ENCODE data around the gene KAT5. TPM values are rescaled to one million over a fixed set of nuclear protein-coding genes. Genes with fewer than 3 reads are reported as not detected.
"Not testable (repeated sequence)": the region's sequence is repeated elsewhere in the genome, so short reads cannot be mapped to it uniquely, and the experiment has no call there.

The KAT5 gene
- total RNA-seq, 2 donors from 2014 or later: 77.5 to 82.9 TPM

GRCh38 chr11:65698205-65698604, 13.8 kb upstream of the KAT5 start:
- no peak for ATAC-seq
- H3K27ac Mint-ChIP-seq: peak overlapping the region in 1 of 2 donors; percentile 66
- no peak for DNase-seq (ENCODE audit: low spot score)
- peaks cover 0 to 8% of the 10 kb centered on the region in 2 donors for H3K27me3 Mint-ChIP-seq
- H3K9me3 Mint-ChIP-seq: no peaks in the 10 kb centered on the region
- H3K4me3 Mint-ChIP-seq: no peak overlapping the region
- peaks cover 8 to 15% of the 10 kb centered on the region in 2 donors for H3K4me1 Mint-ChIP-seq (ENCODE audit: low read depth in 2 of 2)
- H3K36me3 Mint-ChIP-seq: no peaks in the 10 kb centered on the region

GRCh38 chr11:65699306-65699705, 12.7 kb upstream of the KAT5 start:
- no peak for ATAC-seq
- Mint-ChIP-seq H3K9me3 (no peaks in the 10 kb centered on the region), H3K27me3 (peaks cover 0 to 8% of the 10 kb centered on the region in 2 donors), H3K36me3 (no peaks in the 10 kb centered on the region), H3K4me3 (no peak overlapping the region), H3K27ac (no peak overlapping the region), H3K4me1 (ENCODE audit: low read depth in 2 of 2) (peaks cover 3 to 9% of the 10 kb centered on the region in 2 donors)
- DNase-seq (ENCODE audit: low spot score): no peak

GRCh38 chr11:65700399-65700798, 11.7 kb upstream of the KAT5 start:
- ATAC-seq (no peak), DNase-seq (ENCODE audit: low spot score) (no peak)
- Mint-ChIP-seq H3K9me3 (no peaks in the 10 kb centered on the region), H3K4me3 (no peak overlapping the region), H3K36me3 (no peaks in the 10 kb centered on the region), H3K27ac (no peak overlapping the region), H3K4me1 (ENCODE audit: low read depth in 2 of 2) (peaks cover 0 to 2% of the 10 kb centered on the region in 2 donors), H3K27me3 (peaks cover 0 to 8% of the 10 kb centered on the region in 2 donors)

GRCh38 chr11:65701686-65702085, 10.4 kb upstream of the KAT5 start:
- Mint-ChIP-seq H3K27ac (no peak overlapping the region), H3K27me3 (peaks cover 0 to 8% of the 10 kb centered on the region in 2 donors), H3K36me3 (no peaks in the 10 kb centered on the region), H3K4me1 (ENCODE audit: low read depth in 2 of 2) (peaks cover 1 to 5% of the 10 kb centered on the region in 2 donors), H3K4me3 (no peak overlapping the region), H3K9me3 (no peaks in the 10 kb centered on the region)
- ATAC-seq (no peak), DNase-seq (ENCODE audit: low spot score) (no peak)

- H3K36me3 Mint-ChIP-seq: no peaks in the 10 kb centered on the region
- no peak for ATAC-seq
- no peak for DNase-seq (ENCODE audit: low spot score)
- H3K27ac Mint-ChIP-seq: no peak overlapping the region
- no peak overlapping the region for H3K4me3 Mint-ChIP-seq
- no peaks in the 10 kb centered on the region for H3K9me3 Mint-ChIP-seq
- H3K27me3 Mint-ChIP-seq: peaks cover 0 to 8% of the 10 kb centered on the region in 2 donors
- peaks cover 10% of the 10 kb centered on the region in 2 donors for H3K4me1 Mint-ChIP-seq (ENCODE audit: low read depth in 2 of 2)
Observed at GRCh38 chr11:65703846-65704245, 8.2 kb upstream of the KAT5 start.

- DNase-seq (ENCODE audit: low spot score): peak; percentile 88
- not testable (repeated sequence) for H3K4me3 Mint-ChIP-seq, H3K27ac Mint-ChIP-seq, H3K9me3 Mint-ChIP-seq, H3K27me3 Mint-ChIP-seq, H3K36me3 Mint-ChIP-seq
- peaks cover 12 to 13% of the 10 kb centered on the region in 2 donors for H3K4me1 Mint-ChIP-seq (ENCODE audit: low read depth in 2 of 2)
- peak in 1 of 2 donors; percentile 36 for ATAC-seq
Observed at GRCh38 chr11:65706303-65706763, 5.7 kb upstream of the KAT5 start.

GRCh38 chr11:65707002-65707401, 5.0 kb upstream of the KAT5 start:
- not testable (repeated sequence) for H3K9me3 Mint-ChIP-seq; H3K27me3 Mint-ChIP-seq; DNase-seq (ENCODE audit: low spot score); H3K36me3 Mint-ChIP-seq; ATAC-seq
- Mint-ChIP-seq H3K27ac (peak overlapping the region; percentile 53 to 62), H3K4me1 (ENCODE audit: low read depth in 2 of 2) (peaks cover 13 to 15% of the 10 kb centered on the region in 2 donors), H3K4me3 (peak overlapping the region; percentile 6)

- H3K27ac Mint-ChIP-seq: no peak overlapping the region
- ATAC-seq (no peak), DNase-seq (ENCODE audit: low spot score) (no peak)
- no peaks in the 10 kb centered on the region for H3K9me3 Mint-ChIP-seq
- peaks cover 1% of the 10 kb centered on the region for H3K36me3 Mint-ChIP-seq
- peaks cover 16 to 20% of the 10 kb centered on the region in 2 donors for H3K4me1 Mint-ChIP-seq (ENCODE audit: low read depth in 2 of 2)
- H3K4me3 Mint-ChIP-seq: no peak overlapping the region
- no peaks in the 10 kb centered on the region for H3K27me3 Mint-ChIP-seq
Observed at GRCh38 chr11:65708451-65708850, 3.6 kb upstream of the KAT5 start.

- Mint-ChIP-seq H3K36me3 (peaks cover 8% of the 10 kb centered on the region), H3K4me1 (ENCODE audit: low read depth in 2 of 2) (peaks cover 21 to 27% of the 10 kb centered on the region in 2 donors), H3K27ac (no peak overlapping the region), H3K9me3 (no peaks in the 10 kb centered on the region), H3K27me3 (no peaks in the 10 kb centered on the region), H3K4me3 (no peak overlapping the region)
- DNase-seq (ENCODE audit: low spot score) (no peak), ATAC-seq (no peak)
Observed at GRCh38 chr11:65709661-65710060, 2.4 kb upstream of the KAT5 start.

- DNase-seq (ENCODE audit: low spot score) (no peak), ATAC-seq (no peak)
- Mint-ChIP-seq H3K4me3 (no peak overlapping the region), H3K27ac (peak overlapping the region in 1 of 2 donors; percentile 7), H3K36me3 (peaks cover 15% of the 10 kb centered on the region), H3K9me3 (no peaks in the 10 kb centered on the region), H3K27me3 (no peaks in the 10 kb centered on the region), H3K4me1 (ENCODE audit: low read depth in 2 of 2) (peaks cover 27 to 33% of the 10 kb centered on the region in 2 donors)
Observed at GRCh38 chr11:65710421-65710820, 1.6 kb upstream of the KAT5 start.

GRCh38 chr11:65712633-65713076, 603 bp downstream of the KAT5 start:
- Mint-ChIP-seq H3K27ac (peak overlapping the region; percentile 96 to 98), H3K4me3 (peak overlapping the region; percentile 92), H3K27me3 (no peaks in the 10 kb centered on the region), H3K36me3 (peaks cover 15% of the 10 kb centered on the region), H3K9me3 (no peaks in the 10 kb centered on the region), H3K4me1 (ENCODE audit: low read depth in 2 of 2) (peaks cover 28 to 34% of the 10 kb centered on the region in 2 donors)
- ATAC-seq (no peak), DNase-seq (ENCODE audit: low spot score) (no peak)

GRCh38 chr11:65713212-65713969, 1.3 kb downstream of the KAT5 start:
- Mint-ChIP-seq H3K9me3 (no peaks in the 10 kb centered on the region), H3K4me3 (peak overlapping the region; percentile 92), H3K36me3 (peaks cover 15% of the 10 kb centered on the region), H3K4me1 (ENCODE audit: low read depth in 2 of 2) (peaks cover 29 to 40% of the 10 kb centered on the region in 2 donors), H3K27me3 (no peaks in the 10 kb centered on the region), H3K27ac (peak overlapping the region in 1 of 2 donors; percentile 96)
- ATAC-seq: no peak
- no peak for DNase-seq (ENCODE audit: low spot score)

- Mint-ChIP-seq H3K4me1 (ENCODE audit: low read depth in 2 of 2) (peaks cover 39 to 46% of the 10 kb centered on the region in 2 donors), H3K27ac (peak overlapping the region; percentile 47 to 77), H3K36me3 (peaks cover 15% of the 10 kb centered on the region), H3K4me3 (no peak overlapping the region), H3K27me3 (no peaks in the 10 kb centered on the region), H3K9me3 (no peaks in the 10 kb centered on the region)
- no peak for DNase-seq (ENCODE audit: low spot score)
- ATAC-seq: no peak
Observed at GRCh38 chr11:65714433-65714832, 2.4 kb downstream of the KAT5 start.

- ATAC-seq: no peak
- Mint-ChIP-seq H3K4me3 (no peak overlapping the region), H3K27ac (peak overlapping the region in 1 of 2 donors; percentile 8), H3K36me3 (peaks cover 15% of the 10 kb centered on the region), H3K27me3 (no peaks in the 10 kb centered on the region), H3K9me3 (no peaks in the 10 kb centered on the region), H3K4me1 (ENCODE audit: low read depth in 2 of 2) (peaks cover 42 to 48% of the 10 kb centered on the region in 2 donors)
- DNase-seq (ENCODE audit: low spot score): no peak
Observed at GRCh38 chr11:65716302-65716701, 4.2 kb downstream of the KAT5 start.
